Neuronal stem cell (in vitro differentiated cells): ENCODE measurements around the gene NFRKB.

Experiments used
- DNase-seq: peaks from one replicate; pipeline ENCODE4 v3.0.0-alpha.2; 2013; ENCODE audit warnings: low spot score
- H2AFZ ChIP-seq: one replicate; pipeline ENCODE4 v1.6.1; 2013; ENCODE audit warnings: mild to moderate bottlenecking, low read length, inconsistent platforms
- H2AK5ac ChIP-seq: 2 replicates; pipeline ENCODE4 v1.6.1; 2013; ENCODE audit warnings: low read depth, mild to moderate bottlenecking, inconsistent platforms, low read length, moderate library complexity, mixed read lengths
- H2BK120ac ChIP-seq: 2 replicates; pipeline ENCODE4 v1.6.1; 2013; ENCODE audit warnings: low read depth, mild to moderate bottlenecking, inconsistent platforms, low read length, moderate library complexity, mixed read lengths
- H2BK12ac ChIP-seq: one replicate; pipeline ENCODE4 v1.6.1; 2013; ENCODE audit warnings: low read length, inconsistent platforms
- H2BK15ac ChIP-seq: 2 replicates; pipeline ENCODE4 v1.6.1; 2013; ENCODE audit warnings: mild to moderate bottlenecking, low read length, inconsistent platforms, mixed read lengths
- H2BK5ac ChIP-seq: one replicate; pipeline ENCODE4 v1.6.1; 2013; ENCODE audit warnings: inconsistent platforms, mild to moderate bottlenecking, low read length, moderate library complexity
- H3K14ac ChIP-seq: one replicate; pipeline ENCODE4 v1.6.1; 2013; ENCODE audit warnings: low read length, inconsistent platforms
- H3K18ac ChIP-seq: 2 replicates; pipeline ENCODE4 v1.6.1; 2013; ENCODE audit warnings: low read length, inconsistent platforms
- H3K23ac ChIP-seq: 2 replicates; pipeline ENCODE4 v1.6.1; 2013; ENCODE audit warnings: low read depth, mild to moderate bottlenecking, mixed read lengths, low read length, inconsistent platforms; ENCODE audit not compliant: poor library complexity
- H3K27ac ChIP-seq: replicated peaks from 3 replicates; pipeline ENCODE4 v1.5.1; 2013; ENCODE audit warnings: low read length, inconsistent platforms
- H3K27me3 ChIP-seq, 3 experiments: 2 replicates each; pipeline ENCODE4 v1.6.1; 2013; ENCODE audit warnings: low read length in 3 of 3, mild to moderate bottlenecking in 2 of 3, inconsistent platforms in 1 of 3, low read depth in 1 of 3, mixed read lengths in 1 of 3, moderate library complexity in 1 of 3; ENCODE audit not compliant: control insufficient read depth in 3 of 3, insufficient read depth in 3 of 3
- H3K36me3 ChIP-seq, 2 donors: replicated peaks in 1 of 2; 2 replicates each; pipeline ENCODE4 v1.6.1; 2013; ENCODE audit warnings: low read length in 2 of 2; ENCODE audit not compliant: control insufficient read depth in 2 of 2, insufficient read depth in 2 of 2
- H3K4ac ChIP-seq: 2 replicates; pipeline ENCODE4 v1.6.1; 2013; ENCODE audit warnings: inconsistent platforms, mild to moderate bottlenecking, low read length, moderate library complexity
- H3K4me1 ChIP-seq, 2 donors: 1 replicate in 1 of 2; 2 replicates in 1 of 2; pipeline ENCODE4 v1.6.1; 2013; ENCODE audit warnings: low read length in 2 of 2, low read depth in 1 of 2; ENCODE audit not compliant: control insufficient read depth in 2 of 2, insufficient read depth in 1 of 2
- H3K4me2 ChIP-seq: one replicate; pipeline ENCODE4 v1.6.1; 2013; ENCODE audit warnings: mild to moderate bottlenecking, low read length, inconsistent platforms; ENCODE audit not compliant: insufficient read depth, poor library complexity, severe bottlenecking
- H3K4me3 ChIP-seq, 2 donors: 2 replicates each; pipeline ENCODE4 v1.5.1; 2013; ENCODE audit warnings: low read length in 2 of 2, mild to moderate bottlenecking in 2 of 2, inconsistent platforms in 1 of 2, moderate library complexity in 1 of 2
- H3K79me1 ChIP-seq: one replicate; pipeline ENCODE4 v1.6.1; 2013; ENCODE audit warnings: low read depth, mild to moderate bottlenecking, inconsistent platforms, low read length, moderate library complexity
- H3K9ac ChIP-seq: one replicate; pipeline ENCODE4 v1.6.1; 2013; ENCODE audit warnings: mild to moderate bottlenecking, low read depth, low read length, inconsistent platforms; ENCODE audit not compliant: poor library complexity
- H3K9me3 ChIP-seq, 2 donors: replicated peaks in 1 of 2; 2 replicates each; pipeline versions ENCODE3 to v1.6.1; 2013; ENCODE audit warnings: low read length in 2 of 2, mild to moderate bottlenecking in 2 of 2, inconsistent platforms in 1 of 2, low read depth in 1 of 2, mixed read lengths in 1 of 2, moderate library complexity in 1 of 2; ENCODE audit not compliant: control insufficient read depth in 2 of 2, insufficient read depth in 1 of 2
- H4K8ac ChIP-seq: one replicate; pipeline ENCODE4 v1.6.1; 2013; ENCODE audit warnings: low read depth, mild to moderate bottlenecking, inconsistent platforms, low read length, moderate library complexity
- H4K91ac ChIP-seq: one replicate; pipeline ENCODE4 v1.6.1; 2013; ENCODE audit warnings: low read length, low read depth, mild to moderate bottlenecking, inconsistent platforms; ENCODE audit not compliant: poor library complexity
- WGBS, 2 donors: extraction: QIAGEN DNeasy Blood & Tissue Kit; methylation state at CpG; one replicate each; pipeline ENCODE4 v1.1.7; 2013; ENCODE audit warnings: missing lambda C conversion rate in 2 of 2, mixed read lengths in 1 of 2; ENCODE audit not compliant: insufficient read length in 2 of 2, insufficient replicate concordance in 1 of 2; ENCODE audit errors: extremely low coverage in 2 of 2; 5-methylcytosine and 5-hydroxymethylcytosine counted together

NFRKB gene

DNA sequence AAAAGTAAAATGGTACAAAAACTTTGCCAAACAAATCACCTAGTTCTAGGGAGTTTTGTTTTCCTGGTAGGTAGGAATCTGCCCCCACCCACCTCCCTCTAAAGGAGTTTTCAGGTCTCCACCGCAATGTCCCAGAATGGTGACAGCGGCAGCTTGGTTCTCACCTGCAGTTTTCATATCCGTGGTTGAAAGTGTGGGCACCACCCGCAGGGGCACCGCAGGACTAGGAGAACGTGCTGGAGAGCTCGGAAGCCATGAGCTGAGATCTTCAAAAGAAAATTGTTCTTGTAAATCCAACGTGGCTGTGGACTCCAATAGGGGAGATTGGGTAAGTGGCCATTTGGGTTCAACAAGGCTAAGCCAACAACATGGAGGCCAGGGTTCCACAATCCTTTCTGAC is 10.8 kb downstream of the NFRKB start:
- Histone ChIP-seq H3K36me3 (peaks cover 58 to 98% of the 10 kb centered on the region in 2 donors), H2BK15ac (no peak overlapping the region)

DNA sequence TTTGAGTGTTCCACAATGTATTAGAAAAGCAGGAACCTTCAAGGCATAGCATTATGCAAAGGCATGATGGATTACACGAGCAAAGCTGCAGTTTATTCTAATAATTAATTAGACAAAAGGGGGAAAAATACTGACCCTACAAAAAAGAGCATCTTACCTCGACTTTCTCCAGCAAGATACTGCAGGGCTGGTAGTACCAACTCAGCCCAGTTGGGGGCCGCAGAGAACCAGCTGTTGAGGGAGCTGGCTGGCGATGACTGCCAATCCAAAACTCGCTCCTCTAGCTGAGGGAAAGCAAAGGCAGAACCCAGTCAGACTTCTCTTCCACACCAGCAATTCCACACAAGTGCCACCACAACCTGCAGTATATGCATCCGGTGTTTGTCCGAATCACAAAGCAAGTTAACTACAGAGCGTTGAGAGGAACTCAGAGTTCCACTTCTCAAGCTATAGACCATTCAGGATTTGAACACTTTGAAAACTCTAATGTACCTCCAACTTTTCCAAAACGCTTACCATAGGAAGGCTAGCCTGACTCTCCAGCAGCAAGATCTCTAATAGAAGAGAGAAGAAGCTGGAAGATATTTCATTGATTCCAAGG is 13.7 kb downstream of the NFRKB start:
- no peak overlapping the region for H3K14ac ChIP-seq
- no peak overlapping the region for H2AFZ ChIP-seq
- no peak overlapping the region for H2BK120ac ChIP-seq
- no peak overlapping the region for H4K91ac ChIP-seq
- H2BK5ac ChIP-seq, result no peak overlapping the region
- H3K36me3 ChIP-seq, result peaks cover 65 to 100% of the 10 kb centered on the region in 2 donors
- no peak for DNase-seq
- no peaks in the 10 kb centered on the region for H3K27me3 ChIP-seq
- no peak overlapping the region for H3K4ac ChIP-seq
- H2BK15ac ChIP-seq, result no peak overlapping the region
- no peaks in the 10 kb centered on the region for H3K9me3 ChIP-seq
- H3K4me1 ChIP-seq, result no peaks in the 10 kb centered on the region
- no peak overlapping the region for H2BK12ac ChIP-seq
- no CpG with 5 or more reads among the region's 9 CpGs for WGBS, 2 donors
- H2AK5ac ChIP-seq, result no peak overlapping the region
- H3K23ac ChIP-seq, result no peak overlapping the region
- no peaks in the 10 kb centered on the region for H3K79me1 ChIP-seq
- H3K9ac ChIP-seq, result no peak overlapping the region
- H3K4me2 ChIP-seq, result no peak overlapping the region
- no peak overlapping the region for H3K18ac ChIP-seq
- no peak overlapping the region for H3K4me3 ChIP-seq
- H3K27ac ChIP-seq, result no peak overlapping the region
- H4K8ac ChIP-seq, result no peak overlapping the region

More for the DNA sequence above, 10.8 kb downstream of the NFRKB start:
- Histone ChIP-seq H3K27ac (no peak overlapping the region), H3K4me3 (no peak overlapping the region), H3K79me1 (no peaks in the 10 kb centered on the region), H2AK5ac (no peak overlapping the region), H2BK12ac (no peak overlapping the region), H3K14ac (no peak overlapping the region), H2BK5ac (no peak overlapping the region), H2BK120ac (no peak overlapping the region), H3K9ac (no peak overlapping the region), H3K4me2 (no peak overlapping the region), H3K4me1 (no peaks in the 10 kb centered on the region), H2AFZ (no peak overlapping the region), H3K9me3 (no peaks in the 10 kb centered on the region), H4K91ac (no peak overlapping the region), H4K8ac (no peak overlapping the region), H3K18ac (no peak overlapping the region), H3K23ac (no peak overlapping the region), H3K4ac (no peak overlapping the region), H3K27me3 (no peaks in the 10 kb centered on the region)
- no CpG with 5 or more reads among the region's 8 CpGs for WGBS, 2 donors
- DNase-seq, result no peak

DNA sequence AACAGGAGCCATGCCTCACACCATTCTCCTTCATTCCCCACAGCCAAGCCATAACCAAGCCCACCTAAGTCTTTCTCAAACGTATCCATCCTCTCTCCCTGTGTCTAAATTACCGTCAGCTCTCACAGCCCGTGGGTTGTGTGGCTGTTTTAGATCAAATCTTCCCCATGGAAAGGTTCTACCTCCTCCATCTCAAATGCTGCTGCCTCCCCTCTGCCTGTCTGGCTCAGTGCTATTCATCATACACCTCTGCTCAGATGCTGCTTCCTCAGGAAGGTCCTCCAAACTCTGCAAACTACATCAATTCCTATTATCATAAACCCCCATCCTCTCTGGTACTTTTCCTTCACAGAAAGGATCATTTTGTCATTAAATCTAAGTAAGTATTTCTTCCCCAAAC is 15.1 kb downstream of the NFRKB start:
- H3K79me1 ChIP-seq, result no peaks in the 10 kb centered on the region
- H2AK5ac ChIP-seq, result no peak overlapping the region
- no CpG with 5 or more reads among the region's 3 CpGs for WGBS, 2 donors
- no peak overlapping the region for H2BK5ac ChIP-seq
- no peak overlapping the region for H3K9ac ChIP-seq
- H2AFZ ChIP-seq, result no peak overlapping the region
- no peak overlapping the region for H3K27ac ChIP-seq
- no peak overlapping the region for H3K23ac ChIP-seq
- H2BK15ac ChIP-seq, result no peak overlapping the region
- peaks cover 67 to 100% of the 10 kb centered on the region in 2 donors for H3K36me3 ChIP-seq
- H3K4me2 ChIP-seq, result no peak overlapping the region
- no peak overlapping the region for H2BK12ac ChIP-seq
- no peak overlapping the region for H3K18ac ChIP-seq
- peak overlapping the region in 1 of 2 donors; percentile 42 for H3K4me3 ChIP-seq
- H3K9me3 ChIP-seq, result no peaks in the 10 kb centered on the region
- no peaks in the 10 kb centered on the region for H3K27me3 ChIP-seq
- H2BK120ac ChIP-seq, result no peak overlapping the region
- H4K8ac ChIP-seq, result no peak overlapping the region
- DNase-seq, result no peak
- H3K4ac ChIP-seq, result no peak overlapping the region
- H3K14ac ChIP-seq, result no peak overlapping the region
- no peak overlapping the region for H4K91ac ChIP-seq
- no peaks in the 10 kb centered on the region for H3K4me1 ChIP-seq

DNA sequence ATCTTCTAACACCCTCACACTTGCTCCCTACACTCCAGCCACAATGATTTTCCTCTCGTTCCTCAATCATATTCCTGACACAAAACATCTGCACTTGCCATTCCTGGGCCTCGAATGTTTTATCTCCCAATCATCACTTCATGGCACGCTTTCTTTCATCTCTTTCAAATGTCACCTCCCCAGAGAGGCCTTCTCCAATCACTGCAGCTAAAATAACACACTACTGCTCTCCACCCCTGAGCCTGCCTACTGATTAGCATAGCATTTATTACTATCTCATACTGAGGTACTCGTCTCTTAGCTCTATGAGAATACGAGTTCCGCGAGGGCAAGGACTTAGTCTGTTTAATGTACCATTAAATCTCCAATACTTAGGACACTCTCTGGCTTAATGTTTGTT is 23.5 kb downstream of the NFRKB start:
- no peak for DNase-seq
- Histone ChIP-seq H3K14ac (no peak overlapping the region), H2BK5ac (no peak overlapping the region), H2BK120ac (no peak overlapping the region), H2BK15ac (no peak overlapping the region), H3K79me1 (no peaks in the 10 kb centered on the region), H3K9me3 (no peaks in the 10 kb centered on the region), H4K8ac (no peak overlapping the region), H3K9ac (no peak overlapping the region), H2BK12ac (no peak overlapping the region), H3K23ac (no peak overlapping the region), H3K27ac (no peak overlapping the region), H2AK5ac (no peak overlapping the region), H3K18ac (no peak overlapping the region), H2AFZ (no peak overlapping the region), H3K27me3 (no peaks in the 10 kb centered on the region), H3K4me2 (no peak overlapping the region), H3K4me3 (no peak overlapping the region), H3K4ac (no peak overlapping the region), H4K91ac (no peak overlapping the region), H3K4me1 (peaks cover 0 to 1% of the 10 kb centered on the region in 2 donors), H3K36me3 (peaks cover 57 to 100% of the 10 kb centered on the region in 2 donors)
- no CpG with 5 or more reads among the region's 7 CpGs for WGBS, 2 donors
